ENCODE measurements around the gene ODF2. TPM values are rescaled to one million over a fixed set of nuclear protein-coding genes. Genes with fewer than 3 reads are reported as not detected.

The ODF2 gene
- total RNA-seq, 3 donors from 2014 or later: 23.1 to 27.9 (median 25.1) TPM

DNA sequence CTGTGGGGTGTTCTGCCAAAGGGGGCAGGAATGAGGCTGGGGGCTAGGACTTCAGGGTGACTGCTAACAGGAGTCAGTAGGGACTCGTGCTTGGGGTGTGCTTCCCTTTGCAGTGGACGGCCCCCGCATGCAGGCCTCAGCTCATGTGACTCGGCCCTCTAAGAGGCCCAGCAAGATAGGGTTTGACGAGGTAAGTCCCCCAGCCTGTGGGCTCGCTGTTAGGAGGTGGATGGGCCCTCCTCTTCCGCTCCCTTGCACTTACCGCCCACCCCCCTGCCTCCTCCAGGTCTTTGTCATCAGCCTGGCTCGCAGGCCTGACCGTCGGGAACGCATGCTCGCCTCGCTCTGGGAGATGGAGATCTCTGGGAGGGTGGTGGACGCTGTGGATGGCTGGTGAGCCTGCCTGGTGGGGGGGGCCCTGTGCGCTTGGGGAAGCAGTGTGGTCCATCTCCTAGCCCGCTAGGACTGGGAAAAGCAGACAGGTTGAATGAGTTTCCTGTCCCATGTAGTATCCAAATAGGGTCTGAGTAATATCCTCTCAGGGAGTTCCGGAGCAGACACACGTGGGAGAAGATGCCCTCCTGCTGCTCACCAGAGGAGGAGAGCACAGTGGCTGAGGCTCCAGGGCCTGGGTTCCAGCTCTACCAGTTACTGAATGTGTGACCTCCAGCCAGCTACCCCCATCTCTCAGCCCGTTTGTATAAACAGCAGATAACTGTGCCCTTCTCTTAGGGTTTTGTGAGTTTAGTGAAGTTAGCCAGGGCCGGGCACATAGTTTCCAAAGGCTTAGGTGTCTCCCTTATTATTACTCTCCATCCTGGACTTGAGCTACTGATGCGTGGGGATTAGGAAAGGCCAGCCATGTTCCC lies 26.9 kb upstream of the ODF2 start:
- Histone ChIP-seq H3K27ac (peak overlapping the region in 1 of 2 donors; percentile 26), H3K27me3 (no peaks in the 10 kb centered on the region), H3K4me3 (no peak overlapping the region), H3K36me3 (no peaks in the 10 kb centered on the region), H3K9me3 (no peaks in the 10 kb centered on the region), H3K4me1 (no peaks in the 10 kb centered on the region)
- no peak for DNase-seq (ENCODE audit: low spot score in 2 of 2)
- no peak for TF ChIP-seq POLR2A (IDR thresholded peaks at IDR 0.05)
- TF ChIP-seq POLR2AphosphoS5 (IDR thresholded peaks at IDR 0.05): no peak
- TF ChIP-seq, protein P1, sequence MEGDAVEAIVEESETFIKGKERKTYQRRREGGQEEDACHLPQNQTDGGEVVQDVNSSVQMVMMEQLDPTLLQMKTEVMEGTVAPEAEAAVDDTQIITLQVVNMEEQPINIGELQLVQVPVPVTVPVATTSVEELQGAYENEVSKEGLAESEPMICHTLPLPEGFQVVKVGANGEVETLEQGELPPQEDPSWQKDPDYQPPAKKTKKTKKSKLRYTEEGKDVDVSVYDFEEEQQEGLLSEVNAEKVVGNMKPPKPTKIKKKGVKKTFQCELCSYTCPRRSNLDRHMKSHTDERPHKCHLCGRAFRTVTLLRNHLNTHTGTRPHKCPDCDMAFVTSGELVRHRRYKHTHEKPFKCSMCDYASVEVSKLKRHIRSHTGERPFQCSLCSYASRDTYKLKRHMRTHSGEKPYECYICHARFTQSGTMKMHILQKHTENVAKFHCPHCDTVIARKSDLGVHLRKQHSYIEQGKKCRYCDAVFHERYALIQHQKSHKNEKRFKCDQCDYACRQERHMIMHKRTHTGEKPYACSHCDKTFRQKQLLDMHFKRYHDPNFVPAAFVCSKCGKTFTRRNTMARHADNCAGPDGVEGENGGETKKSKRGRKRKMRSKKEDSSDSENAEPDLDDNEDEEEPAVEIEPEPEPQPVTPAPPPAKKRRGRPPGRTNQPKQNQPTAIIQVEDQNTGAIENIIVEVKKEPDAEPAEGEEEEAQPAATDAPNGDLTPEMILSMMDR (IDR thresholded peaks at IDR 0.05): no peak
- intact Hi-C loops (cut with DNase I; ENCODE audit: low total_unique reads): no loop called here

DNA sequence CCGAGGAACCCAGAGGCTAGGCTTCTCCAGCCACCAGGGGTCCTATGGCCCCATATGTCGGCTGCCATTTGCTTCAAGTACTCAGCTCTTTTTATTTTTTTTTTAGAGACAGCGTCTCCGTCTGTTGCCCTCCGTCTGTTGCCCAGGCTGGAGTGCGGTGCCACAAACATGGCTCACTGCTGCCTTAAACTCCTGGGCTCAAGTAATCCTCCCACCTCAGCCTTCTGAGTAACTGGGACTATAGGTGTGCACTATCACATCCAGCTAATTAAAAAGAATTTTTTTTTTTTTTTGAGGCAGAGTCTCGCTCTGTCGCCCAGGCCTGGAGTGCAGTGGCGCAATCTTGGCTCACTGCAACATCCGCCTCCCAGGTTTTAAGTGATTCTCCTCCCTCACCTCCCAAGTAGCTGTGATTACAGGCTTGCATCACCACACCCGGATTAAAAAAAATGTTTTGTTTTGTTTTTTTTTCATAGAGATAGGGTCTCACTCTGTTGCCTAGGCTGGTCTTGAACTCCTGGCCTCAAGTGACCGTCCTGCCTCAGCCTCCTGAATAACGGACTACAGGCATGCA lies 26.2 kb upstream of the ODF2 start:
- no peaks in the 10 kb centered on the region for H3K36me3 ChIP-seq
- intact Hi-C loops (cut with DNase I; ENCODE audit: low total_unique reads): no loop called here
- no peaks in the 10 kb centered on the region for H3K9me3 ChIP-seq
- H3K27ac ChIP-seq: no peak overlapping the region
- no peak for TF ChIP-seq POLR2AphosphoS5 (IDR thresholded peaks at IDR 0.05)
- no peak for TF ChIP-seq POLR2A (IDR thresholded peaks at IDR 0.05)
- TF ChIP-seq, protein P1 (IDR thresholded peaks at IDR 0.05): no peak
- H3K27me3 ChIP-seq: no peaks in the 10 kb centered on the region
- no peaks in the 10 kb centered on the region for H3K4me1 ChIP-seq
- DNase-seq (ENCODE audit: low spot score in 2 of 2): no peak
- no peak overlapping the region for H3K4me3 ChIP-seq

DNA sequence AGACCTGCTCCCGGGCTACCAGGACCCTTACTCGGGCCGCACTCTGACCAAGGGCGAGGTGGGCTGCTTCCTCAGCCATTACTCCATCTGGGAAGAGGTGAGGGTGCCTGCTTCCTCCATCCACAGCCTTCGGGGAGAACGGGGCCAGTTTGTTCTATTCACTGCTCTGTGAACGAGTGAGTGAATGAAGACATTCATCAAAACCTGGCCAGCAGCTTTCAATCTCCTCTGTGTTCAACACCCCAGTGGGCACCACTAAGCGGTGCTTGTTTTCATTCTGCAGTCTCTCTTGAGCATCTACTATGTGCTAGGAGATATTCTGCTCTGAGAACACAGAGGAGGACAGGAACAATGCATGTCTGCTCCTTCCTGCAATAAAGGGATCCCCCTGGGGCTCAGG lies 24.6 kb upstream of the ODF2 start:
- H3K27me3 ChIP-seq: no peaks in the 10 kb centered on the region
- H3K36me3 ChIP-seq: no peaks in the 10 kb centered on the region
- no peak for TF ChIP-seq POLR2AphosphoS5 (IDR thresholded peaks at IDR 0.05)
- TF ChIP-seq, protein P1 (IDR thresholded peaks at IDR 0.05): no peak
- no peak for TF ChIP-seq POLR2A (IDR thresholded peaks at IDR 0.05)
- DNase-seq (ENCODE audit: low spot score in 2 of 2): no peak
- H3K4me1 ChIP-seq: no peaks in the 10 kb centered on the region
- no peaks in the 10 kb centered on the region for H3K9me3 ChIP-seq
- intact Hi-C loops (cut with DNase I; ENCODE audit: low total_unique reads): no loop called here
- no peak overlapping the region for H3K27ac ChIP-seq
- H3K4me3 ChIP-seq: no peak overlapping the region

DNA sequence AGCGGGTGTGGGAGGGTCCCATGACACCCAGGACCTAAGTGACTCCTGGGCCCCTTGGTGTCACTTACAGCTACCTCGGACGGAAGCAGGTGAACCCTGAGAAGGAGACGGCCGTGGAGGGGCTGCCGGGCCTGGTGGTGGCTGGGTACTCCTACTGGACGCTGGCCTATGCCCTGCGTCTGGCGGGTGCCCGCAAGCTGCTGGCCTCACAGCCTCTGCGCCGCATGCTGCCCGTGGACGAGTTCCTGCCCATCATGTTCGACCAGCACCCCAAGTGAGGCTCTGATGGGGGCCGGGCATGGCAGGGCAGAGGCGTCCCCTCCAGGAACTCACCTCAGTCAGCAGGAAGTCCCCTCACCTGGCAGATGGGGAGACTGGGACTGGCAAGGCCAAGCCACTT lies 21.5 kb upstream of the ODF2 start:
- Histone ChIP-seq H3K4me3 (no peak overlapping the region), H3K27ac (no peak overlapping the region), H3K27me3 (no peaks in the 10 kb centered on the region), H3K4me1 (no peaks in the 10 kb centered on the region), H3K9me3 (no peaks in the 10 kb centered on the region), H3K36me3 (no peaks in the 10 kb centered on the region)
- intact Hi-C loops (cut with DNase I; ENCODE audit: low total_unique reads): no loop called here
- TF ChIP-seq POLR2A (IDR thresholded peaks at IDR 0.05): no peak
- TF ChIP-seq, protein P1 (IDR thresholded peaks at IDR 0.05): no peak
- DNase-seq (ENCODE audit: low spot score in 2 of 2): no peak

DNA sequence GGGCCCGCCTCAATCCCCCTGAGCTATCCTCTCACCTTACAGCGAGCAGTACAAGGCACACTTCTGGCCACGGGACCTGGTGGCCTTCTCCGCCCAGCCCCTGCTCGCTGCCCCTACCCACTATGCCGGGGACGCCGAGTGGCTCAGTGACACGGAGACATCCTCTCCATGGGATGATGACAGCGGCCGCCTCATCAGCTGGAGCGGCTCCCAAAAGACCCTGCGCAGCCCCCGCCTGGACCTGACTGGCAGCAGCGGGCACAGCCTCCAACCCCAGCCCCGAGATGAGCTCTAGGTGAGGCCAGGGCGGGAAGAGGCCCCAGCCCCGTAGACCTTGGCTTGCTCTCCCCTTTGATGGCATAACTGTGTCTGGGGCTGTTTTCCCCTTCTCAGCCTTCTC lies 20.2 kb upstream of the ODF2 start:
- Histone ChIP-seq H3K4me3 (no peak overlapping the region), H3K4me1 (no peaks in the 10 kb centered on the region), H3K27ac (no peak overlapping the region), H3K36me3 (no peaks in the 10 kb centered on the region), H3K9me3 (no peaks in the 10 kb centered on the region), H3K27me3 (no peaks in the 10 kb centered on the region)
- intact Hi-C loops (cut with DNase I; ENCODE audit: low total_unique reads): no loop called here
- TF ChIP-seq POLR2AphosphoS5 (IDR thresholded peaks at IDR 0.05) (no peak), POLR2A (IDR thresholded peaks at IDR 0.05) (no peak)
- TF ChIP-seq, protein P1 (IDR thresholded peaks at IDR 0.05): no peak
- no peak for DNase-seq (ENCODE audit: low spot score in 2 of 2)

All from breast epithelium (tissue), 4 donors.